T-cell (primary cell): Measurements from ENCODE around the gene PRMT2. TPM values are rescaled to one million over a fixed set of nuclear protein-coding genes. Genes with fewer than 3 reads are reported as not detected.
"Not testable (repeated sequence)": the region's sequence is repeated elsewhere in the genome, so short reads cannot be mapped to it uniquely, and the experiment has no call there.

Source experiments
- ATAC-seq, 4 experiments: fragments of 200-7000 bp in 3 of 4; fragments of 150-1000 bp in 1 of 4; cut with Tn5 transposase; replicated peaks in 1 of 4; 1 replicate in 3 of 4; 2 replicates in 1 of 4; pipeline ENCODE4 v1.10.0; 2021; ENCODE audit warnings: moderate library complexity in 3 of 4, mild to moderate bottlenecking in 2 of 4, moderate number of reproducible peaks in 1 of 4
- CTCF ChIA-PET, 2 donors: fragments of 300-600 bp; sonication (Branson Sonifier 250); formaldehyde crosslinking; loops; one replicate each; lab custom pipeline; 2022; ENCODE audit warnings: antibody characterized with exemption in 2 of 2; lab: Charles Lee
- POLR2A ChIA-PET, 2 donors: fragments of 300-600 bp; sonication (Branson Sonifier 250); formaldehyde crosslinking; loops; one replicate each; lab custom pipeline; 2022; ENCODE audit warnings: antibody characterized with exemption in 2 of 2; lab: Charles Lee
- DNase-seq, 35 experiments: peaks; one replicate each; pipeline versions ENCODE4 v3.0.0 to v3.0.0-alpha.2; 2013 to 2023
- H3K27ac ChIP-seq: one replicate; pipeline ENCODE4 v1.5.1; 2013; ENCODE audit warnings: low read length
- H3K27me3 ChIP-seq, 2 experiments: replicated peaks in 1 of 2; 1 replicate in 1 of 2; 2 replicates in 1 of 2; pipeline versions ENCODE4 v1.6.1 to v1.7.0; 2013; ENCODE audit warnings: low read length in 1 of 2, mixed read lengths in 1 of 2; ENCODE audit not compliant: control insufficient read depth in 2 of 2, insufficient read depth in 2 of 2; ENCODE audit errors: extremely low read depth in 1 of 2
- H3K36me3 ChIP-seq, 2 donors: 1 replicate in 1 of 2; 2 replicates in 1 of 2; pipeline versions ENCODE4 v1.6.1 to v1.7.0; 2013; ENCODE audit warnings: low read length in 1 of 2; ENCODE audit not compliant: control insufficient read depth in 2 of 2, insufficient read depth in 1 of 2; ENCODE audit errors: extremely low read depth in 1 of 2
- H3K4me1 ChIP-seq, 2 experiments: 1 replicate in 1 of 2; 2 replicates in 1 of 2; pipeline versions ENCODE4 v1.6.1 to v1.7.0; 2013; ENCODE audit warnings: low read length in 2 of 2, mixed read lengths in 1 of 2; ENCODE audit not compliant: insufficient read depth in 2 of 2, control insufficient read depth in 1 of 2; ENCODE audit errors: extremely low read depth in 1 of 2
- H3K4me3 ChIP-seq, 2 donors: 1 replicate in 1 of 2; 2 replicates in 1 of 2; pipeline versions ENCODE4 v1.5.1 to v1.7.0; 2013; ENCODE audit warnings: mild to moderate bottlenecking in 2 of 2, low read length in 1 of 2, moderate library complexity in 1 of 2; ENCODE audit not compliant: control insufficient read depth in 1 of 2; ENCODE audit errors: extremely low read depth in 1 of 2
- H3K9me3 ChIP-seq: 2 replicates; pipeline ENCODE4 v1.7.0; 2013
- H3K27ac Mint-ChIP-seq, 2 donors: one replicate each; pipeline ENCODE4 v1.8.0; 2020 to 2021; ENCODE audit warnings: mild to moderate bottlenecking in 2 of 2, mixed read lengths in 2 of 2
- H3K27me3 Mint-ChIP-seq, 2 donors: one replicate each; pipeline ENCODE4 v1.8.0; 2021 to 2022; ENCODE audit warnings: mixed read lengths in 2 of 2
- H3K36me3 Mint-ChIP-seq: one replicate; pipeline ENCODE4 v1.8.0; 2021; ENCODE audit warnings: mixed read lengths
- H3K4me1 Mint-ChIP-seq, 3 donors: one replicate each; pipeline ENCODE4 v1.8.0; 2020 to 2022; ENCODE audit warnings: mixed read lengths in 3 of 3, mild to moderate bottlenecking in 1 of 3
- H3K4me3 Mint-ChIP-seq, 3 donors: one replicate each; pipeline ENCODE4 v1.8.0; 2020 to 2022; ENCODE audit warnings: mild to moderate bottlenecking in 3 of 3, mixed read lengths in 3 of 3, moderate library complexity in 3 of 3
- H3K9me3 Mint-ChIP-seq, 3 donors: one replicate each; pipeline ENCODE4 v1.8.0; 2020 to 2022; ENCODE audit warnings: mixed read lengths in 3 of 3
- WGBS: methylation state at CpG from one replicate; pipeline ENCODE4 v1.1.5; 2013; ENCODE audit warnings: missing lambda C conversion rate; ENCODE audit not compliant: insufficient coverage; 5-methylcytosine and 5-hydroxymethylcytosine counted together
- total RNA-seq, 35 experiments: library from RNA in 6 of 35; stranded (reverse) in 6 of 35; fragments of 120-200 nt in 1 of 35; gene quantifications; one replicate each; pipeline versions ENCODE4 v1.2.1 to v1.2.4 and lab custom pipeline; 2013 to 2026

The PRMT2 gene
- total RNA-seq, 5 donors from 2014 or later (not counting 1 experiment from before 2014, with no cell fraction given) = 145 to 258 (median 205) TPM

- peaks cover 0 to 3% (median 0%) of the 10 kb centered on the region in 3 donors for H3K4me1 Mint-ChIP-seq
- H3K9me3 Mint-ChIP-seq = no peaks in the 10 kb centered on the region
- no peaks in the 10 kb centered on the region for H3K4me1 ChIP-seq
- H3K4me3 ChIP-seq = no peak overlapping the region
- H3K9me3 ChIP-seq = no peaks in the 10 kb centered on the region
- no peak overlapping the region for H3K27ac Mint-ChIP-seq
- H3K4me3 Mint-ChIP-seq = no peak overlapping the region
- H3K27ac ChIP-seq = no peak overlapping the region
- 100% methylated on average over 3 of the region's 9 CpGs for WGBS
- DNase-seq (no peak), ATAC-seq (no peak)
- peaks cover 0 to 6% of the 10 kb centered on the region in 2 donors for H3K27me3 Mint-ChIP-seq
- ChIA-PET POLR2A (no interaction called here), CTCF (no interaction called here)
- H3K36me3 Mint-ChIP-seq = no peaks in the 10 kb centered on the region
- no peaks in the 10 kb centered on the region for H3K36me3 ChIP-seq
- peaks cover 0 to 6% of the 10 kb centered on the region in 2 experiments for H3K27me3 ChIP-seq
Observed at GRCh38 chr21:46674430-46675007, 39.0 kb downstream of the PRMT2 start.

DNA sequence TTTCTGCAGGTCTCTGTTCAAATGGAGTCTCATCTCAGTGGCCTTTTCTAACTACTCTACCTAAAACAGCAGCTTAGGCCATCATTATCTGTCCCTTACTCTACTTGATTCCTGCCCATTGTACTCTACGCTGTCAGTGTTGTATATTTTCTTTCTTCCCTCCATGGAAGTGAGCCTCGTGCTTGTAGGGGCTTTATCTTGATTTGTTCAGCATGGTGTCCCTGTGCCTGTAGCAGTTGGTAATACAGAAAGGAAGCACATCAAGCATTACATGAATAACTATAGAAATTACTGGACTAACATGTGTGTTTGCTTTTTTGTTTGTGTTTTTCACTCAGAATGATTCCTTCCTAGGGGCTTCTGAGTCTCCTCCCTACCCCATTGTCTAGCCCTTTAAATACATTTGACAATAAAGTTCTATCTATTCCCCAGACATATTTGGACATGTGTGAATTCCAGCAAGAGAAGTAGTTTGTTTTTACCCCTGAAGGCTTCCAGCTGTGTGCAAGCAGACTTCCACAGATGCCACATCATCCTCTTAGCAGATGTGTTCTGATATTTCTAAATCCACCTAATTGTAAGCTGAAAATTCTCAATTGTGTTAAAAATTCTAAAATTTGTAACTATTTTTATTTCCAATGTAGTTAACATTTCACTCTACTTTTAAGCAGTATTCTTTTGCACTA lies 40.3 kb downstream of the PRMT2 start:
- WGBS = no CpG with 5 or more reads among the region's 2 CpGs
- no peak for ATAC-seq
- DNase-seq = no peak
- no peak overlapping the region for H3K27ac ChIP-seq
- CTCF ChIA-PET = no interaction called here
- POLR2A ChIA-PET = no interaction called here
- no peaks in the 10 kb centered on the region for H3K9me3 Mint-ChIP-seq
- no peaks in the 10 kb centered on the region for H3K36me3 Mint-ChIP-seq
- H3K4me3 Mint-ChIP-seq = no peak overlapping the region
- H3K4me3 ChIP-seq = no peak overlapping the region
- H3K9me3 ChIP-seq = no peaks in the 10 kb centered on the region
- H3K27me3 ChIP-seq = peaks cover 0 to under 1% of the 10 kb centered on the region in 2 experiments
- no peaks in the 10 kb centered on the region for H3K36me3 ChIP-seq
- peaks cover 0 to 5% of the 10 kb centered on the region in 2 donors for H3K27me3 Mint-ChIP-seq
- H3K4me1 Mint-ChIP-seq = no peaks in the 10 kb centered on the region
- no peak overlapping the region for H3K27ac Mint-ChIP-seq
- no peaks in the 10 kb centered on the region for H3K4me1 ChIP-seq

GRCh38 chr21:46676542-46676941 lies 41.1 kb downstream of the PRMT2 start:
- H3K36me3 ChIP-seq, H3K4me3 Mint-ChIP-seq, H3K27me3 Mint-ChIP-seq, H3K27ac Mint-ChIP-seq, DNase-seq, H3K27ac ChIP-seq, H3K36me3 Mint-ChIP-seq, ATAC-seq, H3K27me3 ChIP-seq, H3K9me3 Mint-ChIP-seq, H3K4me1 Mint-ChIP-seq, CTCF ChIA-PET, H3K4me3 ChIP-seq, POLR2A ChIA-PET, H3K4me1 ChIP-seq, H3K9me3 ChIP-seq: not testable (repeated sequence)
- WGBS = no CpG with 5 or more reads among the region's 2 CpGs

DNA sequence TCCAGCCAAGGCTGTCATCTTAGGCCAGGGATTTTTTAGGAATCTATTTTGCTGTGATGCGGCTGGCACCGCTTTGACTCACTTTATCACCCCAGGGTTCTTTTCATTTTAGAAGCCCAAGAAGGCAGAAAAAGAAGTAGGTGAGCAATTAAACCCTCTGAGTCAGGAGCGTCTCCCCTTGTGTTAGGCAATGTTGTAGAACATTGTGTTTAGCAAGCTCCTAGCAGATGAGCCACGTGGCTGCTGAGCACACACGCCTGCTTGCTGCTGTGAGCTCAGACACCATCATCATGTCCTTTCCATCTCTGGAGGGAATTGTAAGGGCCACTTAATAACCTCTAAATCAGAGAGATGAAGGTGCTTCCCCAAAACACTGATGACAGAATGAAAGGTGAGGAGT lies 46.1 kb downstream of the PRMT2 start:
- CTCF ChIA-PET = interaction anchor here in 1 of 2 donors (0.6 kb wide), 1 partner anchor 41 kb away, joined by 5 read pairs; no protein-coding TSS in a partner anchor
- WGBS = no CpG with 5 or more reads among the region's 5 CpGs
- H3K36me3 ChIP-seq, H3K36me3 Mint-ChIP-seq, POLR2A ChIA-PET, H3K9me3 Mint-ChIP-seq, H3K9me3 ChIP-seq, H3K27ac ChIP-seq, ATAC-seq, H3K27me3 Mint-ChIP-seq, H3K4me3 Mint-ChIP-seq, H3K27me3 ChIP-seq, H3K4me1 ChIP-seq, H3K4me3 ChIP-seq, H3K27ac Mint-ChIP-seq, DNase-seq, H3K4me1 Mint-ChIP-seq: not testable (repeated sequence)

GRCh38 chr21:46698652-46699051 lies 63.2 kb downstream of the PRMT2 start:
- not testable (repeated sequence) for H3K36me3 ChIP-seq

GRCh38 chr21:46699104-46699503 lies 63.6 kb downstream of the PRMT2 start:
- peak in 2 of 35 experiments; percentile 33 to 50 for DNase-seq
- H3K36me3 ChIP-seq, H3K27ac ChIP-seq, H3K36me3 Mint-ChIP-seq, H3K4me1 ChIP-seq, H3K9me3 ChIP-seq, H3K27me3 Mint-ChIP-seq, ATAC-seq, H3K4me1 Mint-ChIP-seq, H3K4me3 ChIP-seq, H3K4me3 Mint-ChIP-seq, H3K9me3 Mint-ChIP-seq, POLR2A ChIA-PET, H3K27ac Mint-ChIP-seq, CTCF ChIA-PET, H3K27me3 ChIP-seq: not testable (repeated sequence)
- WGBS = no CpG with 5 or more reads among the region's 69 CpGs

More at GRCh38 chr21:46698652-46699051, 63.2 kb downstream of the PRMT2 start:
- H3K4me1 ChIP-seq, ATAC-seq, POLR2A ChIA-PET, H3K27ac ChIP-seq, H3K27me3 Mint-ChIP-seq, H3K36me3 Mint-ChIP-seq, DNase-seq, CTCF ChIA-PET, H3K27me3 ChIP-seq, H3K9me3 Mint-ChIP-seq, H3K4me3 ChIP-seq, H3K4me3 Mint-ChIP-seq, H3K27ac Mint-ChIP-seq, H3K9me3 ChIP-seq, H3K4me1 Mint-ChIP-seq: not testable (repeated sequence)
- WGBS = no CpG with 5 or more reads among the region's 81 CpGs
